Inflammatory macrophage treated with lipopolysaccharide for 4 hours (primary cell): Measurements from ENCODE around the gene TAGLN3.

ENCODE experiments used
- DNase-seq: peaks from one replicate; pipeline ENCODE4 v3.0.0-alpha.2; 2020

TAGLN3 gene

DNA sequence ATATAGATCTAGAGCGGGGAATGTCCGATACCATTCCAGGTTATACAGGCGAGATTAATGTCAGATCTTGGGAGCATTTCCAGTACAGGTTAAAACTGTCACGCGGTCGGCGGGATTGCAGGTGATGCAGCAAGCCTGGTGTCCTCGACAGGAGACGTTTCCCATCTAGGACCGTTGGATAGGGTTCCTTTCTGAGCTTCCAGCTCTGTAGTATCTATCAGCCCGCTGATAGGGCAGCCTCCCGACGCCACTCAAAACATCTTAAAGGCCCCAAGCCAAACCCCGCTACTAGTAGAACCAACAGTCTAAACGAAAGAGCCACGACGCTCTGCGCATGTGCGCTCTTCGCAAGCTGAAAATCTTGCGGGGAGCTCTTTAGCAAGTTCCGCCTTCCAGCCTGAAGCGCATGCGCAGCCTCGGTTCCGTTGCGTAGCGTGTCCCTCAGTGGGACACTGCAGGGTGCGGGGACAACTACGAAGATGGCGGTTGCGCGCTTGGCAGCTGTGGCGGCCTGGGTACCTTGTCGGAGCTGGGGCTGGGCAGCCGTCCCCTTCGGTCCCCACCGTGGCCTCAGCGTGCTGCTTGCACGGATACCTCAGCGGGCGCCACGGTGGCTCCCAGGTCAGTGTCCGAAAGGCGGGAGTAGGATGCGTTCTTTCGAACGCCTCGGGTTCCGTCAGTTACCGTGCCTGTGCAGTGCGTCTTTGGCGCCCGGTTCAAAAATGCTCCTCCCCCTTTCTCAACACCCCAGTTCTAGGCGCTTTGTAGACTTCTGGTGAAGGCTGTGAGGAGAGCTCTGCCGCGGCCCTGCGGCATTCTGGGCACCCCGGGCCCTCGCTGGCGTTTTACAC lies 19.9 kb upstream of the TAGLN3 start, which contains the start of gene ABHD10:
Gene ABHD10, plus strand, starts transcription at position 444 of the 851 bp plus-strand sequence. Its CDS starts 36 bp downstream, at position 480.
- peak; percentile 99 for DNase-seq

DNA sequence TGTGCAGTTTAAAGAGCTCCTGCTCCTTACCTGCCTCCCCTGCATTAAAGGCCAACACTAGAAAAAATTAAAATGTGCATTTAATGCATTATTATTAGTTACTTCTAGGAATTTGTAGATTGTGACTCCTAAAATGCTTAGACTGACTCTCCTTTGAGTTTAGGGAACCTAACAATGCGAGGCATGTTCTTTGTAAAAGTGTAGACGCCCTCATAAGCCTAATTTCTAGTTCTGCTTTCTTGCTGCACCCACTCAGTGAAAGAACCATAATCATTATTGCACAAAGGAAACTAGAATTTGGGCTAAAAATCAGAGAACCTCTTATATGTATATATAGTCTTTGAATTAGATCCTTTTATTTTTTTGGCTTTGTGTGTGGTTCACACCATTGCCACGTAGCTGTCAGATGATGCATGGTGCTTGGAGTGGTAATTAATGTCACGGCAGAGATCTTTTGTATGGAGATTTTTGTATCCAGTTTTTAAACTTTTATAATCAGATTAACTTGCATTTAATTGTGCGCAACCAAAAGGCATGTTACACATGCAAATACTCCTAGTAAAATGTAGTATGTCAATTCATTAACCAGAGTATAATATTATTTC lies 19.2 kb upstream of the TAGLN3 start:
- DNase-seq, result peak; percentile 85

DNA sequence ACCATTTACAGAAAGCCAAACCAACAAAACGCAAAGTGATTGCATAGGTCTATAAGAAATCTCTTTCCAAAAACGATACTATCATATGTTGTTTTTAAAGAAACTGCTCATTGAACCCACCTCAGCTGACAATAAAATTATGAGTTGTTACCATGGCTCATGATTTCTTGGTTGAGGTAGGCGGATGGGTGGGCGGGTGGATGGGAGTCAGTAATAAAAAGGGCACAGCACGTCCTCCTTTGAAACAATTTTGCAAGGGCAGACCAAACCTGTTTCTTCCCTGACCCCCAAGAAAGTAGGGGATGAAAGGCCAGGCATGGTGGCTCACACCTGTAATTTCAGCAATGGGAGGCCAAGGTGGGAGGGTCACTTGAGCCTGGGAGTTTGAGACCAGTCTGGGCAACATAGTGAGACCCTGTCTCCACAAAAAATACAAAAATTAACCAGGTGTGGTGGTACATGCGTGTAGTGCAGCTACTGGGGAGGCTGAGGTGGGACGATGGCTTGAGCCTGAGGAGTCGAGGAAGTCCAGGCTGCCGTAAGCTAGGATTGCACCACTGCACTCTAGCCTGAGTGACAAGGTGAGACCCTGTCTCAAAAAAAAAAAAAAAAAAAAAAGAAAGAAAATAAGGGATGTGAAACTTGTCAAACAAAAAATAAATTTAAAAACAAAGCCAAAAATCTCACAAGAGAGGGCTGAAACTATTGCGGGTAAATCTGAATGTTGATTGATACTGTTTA lies 17.8 kb upstream of the TAGLN3 start:
- DNase-seq, result no peak

DNA sequence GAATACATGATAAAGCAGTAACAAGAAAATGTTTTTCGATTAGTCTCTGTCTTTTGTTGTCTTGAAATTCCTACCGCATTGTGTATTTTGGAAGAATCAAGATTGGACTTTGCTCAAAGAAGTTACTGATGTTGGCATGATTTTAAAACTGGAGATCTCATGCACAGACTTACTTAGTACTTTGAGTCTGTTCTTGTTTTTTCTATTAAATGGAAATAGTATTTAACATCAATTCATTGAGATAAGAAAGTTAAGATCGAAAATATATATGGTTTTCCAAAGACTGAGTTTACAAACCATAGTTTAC lies 17.3 kb upstream of the TAGLN3 start:
- DNase-seq, result no peak

DNA sequence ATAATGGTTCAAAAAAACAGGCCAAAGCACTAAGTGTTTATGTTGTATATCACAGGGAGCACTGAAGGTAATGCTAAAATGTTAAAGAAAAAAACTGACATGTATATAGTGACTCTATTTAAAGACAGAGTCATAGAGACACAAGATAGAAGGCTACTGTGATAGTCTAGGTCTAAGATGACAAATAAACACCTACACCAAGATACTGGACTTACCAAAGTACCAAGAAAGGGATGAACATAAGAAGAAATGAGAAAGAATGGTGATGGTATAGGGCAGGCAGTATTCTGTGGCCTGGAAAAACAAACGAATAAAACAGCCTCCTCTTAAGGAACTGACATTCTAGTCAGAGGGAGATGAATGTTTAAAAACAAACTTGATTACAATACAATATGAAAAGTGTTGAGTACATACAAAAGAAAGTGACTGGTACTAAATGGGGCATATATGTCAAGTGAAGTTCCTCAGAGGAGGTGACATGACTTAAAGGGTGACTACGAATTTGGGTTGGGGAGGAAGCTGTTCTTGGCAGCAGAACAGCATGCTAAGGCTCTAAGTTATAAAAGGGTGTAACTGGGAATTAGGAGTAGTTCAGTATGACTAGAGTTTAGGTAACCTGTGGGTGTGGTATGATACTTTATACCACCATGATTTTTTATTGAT lies 14.0 kb upstream of the TAGLN3 start:
- DNase-seq, result no peak

DNA sequence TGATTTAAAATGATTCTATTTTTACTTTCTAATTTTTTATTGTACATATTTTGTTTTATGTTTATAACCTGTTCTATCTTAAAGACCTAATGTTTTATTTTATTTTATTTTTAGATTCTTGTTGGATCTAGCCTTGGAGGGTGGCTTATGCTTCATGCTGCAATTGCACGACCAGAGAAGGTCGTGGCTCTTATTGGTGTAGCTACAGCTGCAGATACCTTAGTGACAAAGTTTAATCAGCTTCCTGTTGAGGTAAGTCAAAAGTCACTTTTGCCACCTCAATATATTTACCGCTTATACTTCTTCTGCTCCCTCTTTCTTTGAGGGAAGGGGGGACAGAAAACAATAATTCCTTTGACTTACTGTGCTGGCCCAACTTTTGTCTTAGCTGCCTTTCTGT lies 11.9 kb upstream of the TAGLN3 start:
- DNase-seq, result no peak

DNA sequence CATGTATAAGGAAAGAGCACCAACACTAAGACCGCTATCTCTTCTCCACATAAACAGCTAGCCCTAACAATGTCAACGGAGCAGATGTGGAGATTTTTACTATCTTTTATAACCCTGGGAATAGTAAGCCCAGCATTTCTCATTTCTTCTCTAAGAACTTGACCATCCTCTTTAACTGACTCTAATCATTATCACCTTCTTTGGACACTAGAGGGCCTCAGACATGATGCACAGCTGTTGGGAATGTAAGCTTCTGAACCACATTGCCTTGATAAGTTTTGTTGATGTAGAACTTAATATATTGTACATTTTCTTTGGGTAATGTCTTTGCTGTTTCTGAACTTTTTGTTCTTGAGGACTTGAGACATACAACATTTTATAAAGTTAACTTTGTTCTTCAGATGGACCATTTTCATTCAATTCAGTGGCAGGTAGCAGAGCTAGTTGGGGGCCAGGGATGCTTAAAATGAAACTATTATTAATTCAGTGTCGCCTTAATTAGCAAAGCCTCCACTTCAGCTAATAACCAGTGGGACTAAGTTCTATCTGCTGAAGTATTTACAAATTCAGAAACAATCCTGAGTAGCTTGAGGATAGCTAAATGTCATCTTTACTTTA lies 9.6 kb upstream of the TAGLN3 start:
- DNase-seq, result peak; percentile 61

DNA sequence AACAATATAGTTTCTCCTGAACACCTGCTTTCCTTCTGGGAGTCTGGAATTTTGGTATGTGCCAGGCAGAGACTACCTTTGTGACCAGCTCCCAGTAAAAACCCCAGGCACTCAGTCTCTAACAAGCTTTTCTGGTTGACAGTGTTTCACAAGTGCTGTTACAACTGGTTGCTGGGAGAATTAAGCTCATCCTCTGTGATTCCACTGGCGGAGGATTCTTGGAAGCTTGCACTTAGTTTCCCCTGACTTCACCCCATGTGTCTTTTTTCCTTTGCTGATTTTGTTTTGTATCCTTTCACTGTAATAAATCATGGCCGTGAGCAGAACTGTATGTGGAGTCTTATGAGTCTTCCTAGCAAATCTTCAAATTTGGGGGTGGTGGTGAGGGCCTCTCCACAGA lies 5.7 kb upstream of the TAGLN3 start:
- DNase-seq, result no peak

DNA sequence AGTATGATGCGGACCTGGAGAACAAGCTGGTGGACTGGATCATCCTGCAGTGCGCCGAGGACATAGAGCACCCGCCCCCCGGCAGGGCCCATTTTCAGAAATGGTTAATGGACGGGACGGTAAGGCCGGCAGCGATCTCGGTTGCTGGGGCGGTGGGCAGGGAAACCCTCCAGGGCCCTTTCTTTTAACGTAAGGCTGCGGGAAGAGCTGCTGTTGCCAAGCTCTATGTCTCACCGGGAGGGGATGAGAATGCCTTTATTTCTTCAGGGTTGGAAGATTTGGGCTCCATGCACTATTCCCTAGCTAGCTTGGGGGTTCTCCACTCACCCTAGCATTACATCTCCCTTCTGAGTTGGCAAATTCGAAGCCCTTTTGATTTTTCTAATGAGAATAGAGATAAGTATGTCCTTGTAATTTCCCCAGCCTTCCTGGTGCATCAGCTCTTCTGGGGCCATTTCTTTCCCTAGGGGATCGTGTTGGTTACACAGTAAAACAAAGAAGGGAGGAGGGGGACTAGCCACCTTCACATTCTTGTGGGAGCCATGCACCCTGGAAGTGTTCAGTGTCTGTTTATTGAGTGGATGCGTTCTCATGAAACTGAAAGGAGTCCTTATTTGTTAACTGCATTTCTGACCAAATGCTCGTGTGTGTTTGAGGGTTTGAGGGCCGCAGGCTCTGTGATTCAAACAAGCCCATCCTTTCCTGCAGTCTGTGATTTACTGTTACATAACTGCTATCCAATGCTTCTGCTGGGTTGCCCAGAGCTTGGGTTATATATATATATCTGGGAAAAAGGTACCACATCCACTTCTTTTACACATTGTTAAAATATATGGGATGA lies 982 bp downstream of the TAGLN3 start:
- no peak for DNase-seq

DNA sequence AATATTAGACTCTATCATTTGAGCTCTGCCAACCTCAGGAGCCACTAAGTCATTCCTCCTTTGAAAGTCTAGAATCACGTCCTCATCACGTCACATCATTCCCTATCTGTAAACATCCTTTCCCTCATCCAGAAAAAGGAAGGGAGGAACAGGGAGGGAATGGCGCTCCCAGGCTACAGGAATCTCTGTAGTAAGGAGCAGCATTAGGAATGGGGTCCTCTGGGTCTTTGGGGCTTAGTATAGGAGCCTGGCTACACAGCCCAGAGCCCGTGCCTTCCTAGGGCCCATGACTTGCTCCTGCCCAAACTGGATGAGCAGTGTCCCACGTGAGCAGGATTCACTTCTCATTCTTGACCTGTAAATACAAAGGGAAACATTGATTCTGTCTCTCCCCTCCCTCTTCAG lies 1.6 kb downstream of the TAGLN3 start:
- no peak for DNase-seq

DNA sequence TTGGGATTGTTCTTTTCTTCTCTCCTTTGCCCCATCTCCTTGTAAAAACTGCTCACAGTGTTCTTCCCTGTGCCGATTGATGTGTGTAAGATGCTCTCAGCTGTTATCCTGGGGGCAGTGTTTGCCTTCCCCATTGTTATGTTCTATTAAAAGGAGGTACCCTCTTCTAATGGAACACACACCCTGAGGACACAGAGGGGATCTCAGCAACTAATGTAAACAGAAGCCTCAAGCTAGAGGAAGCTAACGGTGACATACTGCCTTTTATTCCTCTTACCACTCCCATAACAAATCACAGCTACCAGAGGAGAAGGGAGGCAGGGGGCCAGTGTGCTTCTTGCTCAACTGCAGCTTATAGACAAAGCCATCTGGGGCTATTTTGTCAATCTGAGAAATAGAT lies 2.2 kb downstream of the TAGLN3 start:
- no peak for DNase-seq

DNA sequence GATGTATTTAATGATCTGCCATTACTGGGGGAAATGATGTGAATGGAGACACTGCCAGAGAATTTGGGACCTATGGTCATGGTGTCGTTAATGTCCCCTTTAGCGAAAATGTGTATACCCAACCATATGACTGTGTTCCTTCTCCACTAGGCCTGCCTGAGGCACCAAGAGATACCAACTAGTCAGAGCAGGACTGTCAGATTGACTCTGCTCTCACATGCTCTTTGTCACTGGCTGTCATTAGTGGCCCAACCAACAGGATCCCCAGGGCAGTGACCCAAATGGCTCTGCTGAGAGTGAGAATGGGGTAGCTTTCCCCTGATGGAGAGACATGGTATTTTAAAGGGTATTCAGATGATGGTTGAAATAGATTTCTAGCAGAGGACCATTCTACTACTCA lies 2.8 kb downstream of the TAGLN3 start:
- DNase-seq, result no peak

DNA sequence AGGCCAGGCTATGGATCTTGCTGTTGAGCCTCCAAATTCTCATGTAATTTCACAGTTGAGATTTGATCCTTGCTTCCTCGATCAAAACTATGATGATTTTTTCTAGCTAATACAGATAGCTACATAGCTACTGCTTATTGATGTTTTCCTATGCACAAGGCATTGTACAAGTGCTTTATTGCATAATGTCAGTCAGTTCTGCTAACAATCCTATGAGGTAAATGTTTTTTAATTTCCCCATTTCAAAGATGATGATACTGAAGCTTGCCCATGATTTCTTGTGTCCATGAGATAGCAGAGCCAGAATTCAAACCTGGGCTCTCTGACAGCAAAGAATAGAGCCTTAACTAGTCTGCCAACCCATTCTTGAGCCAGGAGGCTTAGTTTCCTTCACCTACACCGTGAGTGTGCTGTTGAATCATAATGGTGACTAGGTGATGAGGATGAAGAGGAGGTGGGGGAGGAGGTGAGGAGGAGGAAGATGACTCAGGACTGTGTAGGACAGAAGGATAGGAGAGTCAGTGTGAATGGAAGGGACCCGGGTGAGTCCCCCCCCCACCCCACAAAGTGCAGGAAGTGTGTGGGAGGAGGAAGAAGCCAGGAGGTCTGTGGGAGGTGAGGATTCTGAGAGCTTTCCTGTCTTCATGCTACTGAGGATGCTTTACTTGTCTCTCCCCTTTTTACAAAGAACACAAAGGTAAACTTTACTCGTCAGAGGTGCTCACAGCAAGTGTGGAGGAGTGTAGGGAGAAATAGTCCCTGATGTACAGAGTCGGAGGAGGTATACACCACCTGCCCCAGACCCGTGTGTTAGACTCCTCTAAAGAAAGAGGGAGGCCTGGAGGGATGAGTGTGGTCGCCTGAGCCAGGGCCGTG lies 3.6 kb downstream of the TAGLN3 start:
- DNase-seq, result peak; percentile 29

DNA sequence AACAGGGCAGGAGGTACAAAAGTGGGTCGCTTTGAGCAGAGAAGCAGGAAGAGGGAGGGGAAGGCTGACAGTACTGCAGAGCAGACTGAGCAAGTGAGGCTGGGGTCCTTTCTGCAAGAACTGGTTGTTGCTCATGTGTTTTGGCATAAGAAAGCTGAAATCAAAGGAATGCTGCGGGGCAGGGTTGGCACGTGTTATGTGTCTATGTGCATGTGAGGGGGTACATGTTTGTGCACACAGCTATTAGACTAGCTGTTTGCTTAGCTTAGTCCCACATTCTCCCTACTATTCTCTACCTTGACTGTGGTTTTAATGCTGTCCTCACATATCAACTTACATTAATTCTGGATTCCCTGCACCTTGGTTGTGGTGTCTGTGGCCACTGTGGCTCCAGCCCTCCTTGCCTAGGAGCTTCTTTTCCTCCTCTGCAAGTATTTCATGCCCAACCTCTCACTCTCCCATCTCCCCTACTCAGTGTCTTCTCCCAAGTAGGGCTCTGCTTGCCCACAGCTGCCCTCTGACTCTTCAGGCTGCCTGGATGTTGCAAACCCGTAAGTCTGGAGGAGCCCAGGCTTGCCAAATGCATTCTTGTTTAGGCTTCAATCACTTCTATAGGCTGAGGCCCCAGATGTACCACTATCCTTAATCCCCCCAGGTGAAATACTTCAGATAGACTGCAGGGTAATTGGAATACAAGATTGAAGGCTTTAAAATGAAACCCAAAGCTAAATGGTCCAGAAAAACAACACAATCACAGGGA lies 4.8 kb downstream of the TAGLN3 start:
- no peak for DNase-seq

DNA sequence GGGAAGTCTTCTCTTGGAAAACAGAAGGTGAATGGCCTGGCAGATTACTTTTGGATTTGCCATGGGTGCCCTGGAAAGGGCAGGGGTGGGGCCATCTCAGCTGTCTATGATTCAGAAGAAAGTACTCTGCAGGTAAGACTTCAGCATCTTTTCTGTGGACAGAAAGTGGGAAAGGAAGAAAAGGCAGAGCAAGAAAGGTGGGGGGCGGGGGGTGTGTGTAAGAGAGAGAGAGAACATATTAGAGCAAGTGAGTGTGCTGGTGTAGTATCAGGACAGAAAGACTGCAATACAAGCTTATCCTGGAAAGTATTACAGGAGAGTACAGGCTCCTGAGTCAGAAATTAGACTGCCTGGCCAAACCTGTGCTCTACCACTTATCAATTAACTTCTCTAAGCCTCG lies 5.5 kb downstream of the TAGLN3 start:
- DNase-seq, result no peak

DNA sequence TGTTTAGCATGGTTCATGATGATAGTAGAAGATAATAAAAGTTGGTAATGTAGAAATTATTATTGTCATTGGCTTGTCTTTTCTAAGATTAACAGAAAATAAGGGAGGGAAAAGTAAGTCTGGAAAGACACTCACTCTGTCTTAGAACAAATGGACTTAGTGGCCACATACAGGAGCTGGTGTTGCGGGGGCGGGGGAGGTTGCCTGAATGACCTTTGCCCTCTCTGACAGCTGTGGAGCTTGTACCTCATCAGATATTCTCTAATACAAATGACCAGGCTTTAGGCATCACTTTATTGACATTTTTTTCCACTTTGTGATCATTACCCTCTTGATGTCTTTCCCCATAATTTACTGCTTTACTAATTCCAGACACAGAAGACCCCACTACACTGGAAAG lies 5.9 kb downstream of the TAGLN3 start:
- DNase-seq, result no peak

DNA sequence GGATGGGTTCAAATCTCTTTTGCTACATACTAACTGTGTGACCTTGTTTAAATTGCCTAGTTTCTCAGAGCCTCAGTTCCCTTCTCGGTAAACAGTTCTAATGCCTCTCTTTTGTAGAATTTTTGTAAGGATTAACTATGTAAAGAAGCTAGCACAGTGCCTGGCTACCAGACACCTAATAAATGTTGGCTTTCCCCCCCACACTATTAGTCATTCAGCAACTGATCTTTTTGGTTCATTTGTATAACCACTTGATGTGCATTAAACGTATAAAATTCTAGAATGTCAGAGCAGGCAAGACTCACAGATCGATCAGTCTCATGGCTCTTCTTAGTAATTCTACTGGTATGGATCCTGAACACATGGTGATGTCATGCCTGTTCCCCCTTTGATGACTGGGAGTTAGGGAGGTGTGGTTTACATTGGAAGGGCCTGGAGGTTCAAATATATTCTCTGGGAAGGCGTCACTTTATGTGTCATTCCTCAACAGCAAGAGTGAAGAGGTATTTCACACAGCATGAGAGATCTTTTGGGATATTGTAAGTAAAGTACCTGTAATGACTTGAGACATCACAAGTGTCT lies 6.5 kb downstream of the TAGLN3 start:
- no peak for DNase-seq

DNA sequence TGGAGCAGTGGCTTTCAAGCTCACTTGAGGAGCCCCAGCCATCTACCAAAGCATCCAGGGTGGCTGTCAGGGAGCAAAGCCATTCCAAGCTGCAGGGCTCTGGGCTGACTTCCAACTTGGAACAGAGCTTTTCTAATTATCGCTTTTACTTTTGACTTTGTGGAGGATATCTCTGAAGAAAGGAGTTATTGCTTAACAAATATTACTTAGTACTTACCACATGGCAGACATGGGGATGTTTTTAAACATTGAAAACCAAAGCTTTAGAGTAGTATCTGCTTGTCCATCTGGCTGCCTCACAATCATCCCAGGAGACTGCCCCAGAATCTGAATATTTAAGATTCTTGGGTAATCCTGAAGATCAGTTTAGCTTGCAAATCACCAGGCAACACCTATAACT lies 8.9 kb downstream of the TAGLN3 start:
- DNase-seq, result no peak

DNA sequence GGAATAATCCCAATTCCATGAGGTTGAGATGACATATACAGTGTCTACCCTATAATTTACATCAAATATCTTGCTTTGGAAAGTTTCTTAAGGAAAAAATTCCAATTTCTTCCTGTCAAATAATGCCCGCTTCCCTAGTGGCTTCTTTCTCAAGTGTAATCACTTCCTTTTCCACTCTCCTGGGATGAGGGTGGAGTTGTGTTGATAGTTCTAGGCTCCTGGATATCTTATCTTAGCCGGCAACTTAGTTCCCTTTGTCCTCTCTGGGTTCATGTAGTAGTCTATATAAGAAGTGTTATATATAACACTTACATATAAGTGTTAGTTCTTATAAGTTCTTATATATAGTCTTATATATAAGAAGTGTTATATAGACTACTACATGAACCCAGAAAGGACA lies 10.9 kb downstream of the TAGLN3 start:
- no peak for DNase-seq

DNA sequence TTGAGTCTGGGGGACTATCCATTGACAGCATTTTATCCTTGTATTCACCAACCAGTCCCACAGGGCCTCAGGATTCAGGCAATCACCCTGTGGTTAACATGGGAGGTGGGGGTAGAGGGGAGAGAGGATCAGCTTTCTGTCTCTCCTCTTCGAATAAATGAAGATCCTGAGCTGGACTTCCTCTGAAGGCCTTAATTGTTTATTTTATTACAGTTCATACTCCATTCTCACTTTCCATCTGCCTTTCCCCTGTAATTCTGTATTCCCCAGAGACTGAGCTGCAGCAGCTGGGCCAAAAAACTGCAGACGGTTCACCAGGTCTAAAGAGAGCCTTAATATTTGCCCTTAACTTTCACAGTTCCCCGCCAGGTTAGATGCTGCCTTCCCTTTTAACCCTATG lies 11.9 kb downstream of the TAGLN3 start:
- DNase-seq, result no peak
